Suprapubic skin (tissue), 4 donors: ENCODE data around the gene KCNIP4. TPM values are rescaled to one million over a fixed set of nuclear protein-coding genes. Genes with fewer than 3 reads are reported as not detected.

ENCODE experiments used
- DNase-seq, 2 donors: peaks; one replicate each; pipeline ENCODE4 v3.0.0-alpha.2; 2019; ENCODE audit warnings: low spot score in 2 of 2
- H3K27ac ChIP-seq: fragments of 200-600 bp; sonication (generic); one replicate; pipeline ENCODE4 v1.5.1; 2019
- H3K27me3 ChIP-seq: fragments of 200-600 bp; sonication (generic); one replicate; pipeline ENCODE4 v1.5.1; 2019
- H3K36me3 ChIP-seq: fragments of 200-600 bp; sonication (generic); one replicate; pipeline ENCODE4 v1.5.1; 2019
- H3K4me1 ChIP-seq: fragments of 200-600 bp; sonication (generic); one replicate; pipeline ENCODE4 v1.5.1; 2019
- H3K4me3 ChIP-seq: fragments of 200-600 bp; sonication (generic); one replicate; pipeline ENCODE4 v1.5.1; 2019; ENCODE audit warnings: mild to moderate bottlenecking
- H3K9me3 ChIP-seq: fragments of 200-600 bp; sonication (generic); one replicate; pipeline ENCODE4 v1.5.1; 2019
- EP300 ChIP-seq: sonication (generic); formaldehyde crosslinking; IDR thresholded peaks from one replicate; pipeline ENCODE4 v1.6.1; 2017; ENCODE audit warnings: antibody characterized with exemption
- POLR2A ChIP-seq, 2 donors: fragments of 450-650 bp; IDR thresholded peaks; one replicate each; pipeline ENCODE4 v1.6.1; 2017; ENCODE audit warnings: antibody characterized with exemption in 2 of 2, mild to moderate bottlenecking in 2 of 2, moderate library complexity in 2 of 2
- POLR2AphosphoS5 ChIP-seq, 3 donors: sonication (generic); formaldehyde crosslinking; IDR thresholded peaks; one replicate each; pipeline ENCODE4 v1.6.1; 2017; ENCODE audit warnings: antibody characterized with exemption in 3 of 3
- WGBS: methylation state at CpG from one replicate; pipeline ENCODE4 v1.1.5; 2018; 5-methylcytosine and 5-hydroxymethylcytosine counted together
- total RNA-seq, 4 donors: library from RNA; depleted of rRNA; stranded (reverse); fragments of >200 nt; gene quantifications; one replicate each; pipeline ENCODE4 v1.1.0, GENCODE V29; 2016
- TF ChIP-seq, protein P1 (sequence below), 2 donors: fragments of 200-600 bp in 1 of 2; fragments of 450-650 bp in 1 of 2; sonication (generic) in 1 of 2; IDR thresholded peaks; one replicate each; pipeline ENCODE4 v1.5.1; 2016 to 2019; ENCODE audit warnings: antibody characterized with exemption in 2 of 2, mild to moderate bottlenecking in 1 of 2, moderate library complexity in 1 of 2

KCNIP4 gene
- total RNA-seq, 4 donors from 2014 or later, result not detected

DNA sequence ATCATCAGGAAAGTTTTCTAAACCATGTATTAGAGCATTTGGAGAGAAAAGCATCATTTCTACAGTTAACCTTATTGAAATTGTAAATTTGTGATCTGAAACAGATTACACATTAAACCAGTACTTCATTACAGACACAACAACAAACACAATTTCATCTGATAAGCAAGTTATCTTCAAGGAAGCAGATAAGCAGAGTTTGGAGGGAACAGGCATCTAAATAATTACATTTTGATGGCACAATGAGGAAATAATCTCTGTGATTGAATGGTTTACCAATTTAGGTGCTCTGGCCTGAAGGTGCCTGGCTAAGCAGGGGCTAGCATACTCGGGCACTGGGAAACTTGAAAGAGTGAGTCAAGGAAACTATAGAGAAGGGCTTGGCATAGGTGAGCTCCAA, 628.5 kb downstream of the KCNIP4 start:
- no peak for DNase-seq
- WGBS, result 100% methylated on average over 1 of the region's 1 CpG
- no peaks in the 10 kb centered on the region for H3K27me3 ChIP-seq
- peaks cover 6% of the 10 kb centered on the region for H3K9me3 ChIP-seq
- no peak overlapping the region for H3K27ac ChIP-seq
- H3K36me3 ChIP-seq, result no peaks in the 10 kb centered on the region
- no peak overlapping the region for H3K4me3 ChIP-seq
- H3K4me1 ChIP-seq, result no peaks in the 10 kb centered on the region
- TF ChIP-seq EP300, result no peak

DNA sequence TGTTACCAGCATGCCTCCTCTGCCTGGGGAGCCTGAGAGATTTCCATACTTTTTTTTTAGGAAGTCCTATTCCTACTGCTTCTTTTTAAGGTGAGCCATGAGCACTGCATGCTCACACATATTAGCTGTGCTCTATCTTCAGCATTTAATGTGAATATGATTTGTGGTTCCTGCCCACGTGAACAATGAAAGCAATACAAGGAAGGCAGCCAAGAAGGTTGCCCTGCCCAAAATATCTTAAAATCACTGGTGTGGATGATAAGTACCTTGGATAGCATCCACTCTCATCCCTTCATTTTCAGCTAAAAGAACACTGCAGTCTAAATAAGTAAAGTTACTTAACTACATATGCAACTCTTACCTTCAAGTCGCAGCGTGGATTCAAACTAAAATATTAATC, 640.9 kb downstream of the KCNIP4 start:
- TF ChIP-seq, protein P1, sequence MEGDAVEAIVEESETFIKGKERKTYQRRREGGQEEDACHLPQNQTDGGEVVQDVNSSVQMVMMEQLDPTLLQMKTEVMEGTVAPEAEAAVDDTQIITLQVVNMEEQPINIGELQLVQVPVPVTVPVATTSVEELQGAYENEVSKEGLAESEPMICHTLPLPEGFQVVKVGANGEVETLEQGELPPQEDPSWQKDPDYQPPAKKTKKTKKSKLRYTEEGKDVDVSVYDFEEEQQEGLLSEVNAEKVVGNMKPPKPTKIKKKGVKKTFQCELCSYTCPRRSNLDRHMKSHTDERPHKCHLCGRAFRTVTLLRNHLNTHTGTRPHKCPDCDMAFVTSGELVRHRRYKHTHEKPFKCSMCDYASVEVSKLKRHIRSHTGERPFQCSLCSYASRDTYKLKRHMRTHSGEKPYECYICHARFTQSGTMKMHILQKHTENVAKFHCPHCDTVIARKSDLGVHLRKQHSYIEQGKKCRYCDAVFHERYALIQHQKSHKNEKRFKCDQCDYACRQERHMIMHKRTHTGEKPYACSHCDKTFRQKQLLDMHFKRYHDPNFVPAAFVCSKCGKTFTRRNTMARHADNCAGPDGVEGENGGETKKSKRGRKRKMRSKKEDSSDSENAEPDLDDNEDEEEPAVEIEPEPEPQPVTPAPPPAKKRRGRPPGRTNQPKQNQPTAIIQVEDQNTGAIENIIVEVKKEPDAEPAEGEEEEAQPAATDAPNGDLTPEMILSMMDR (IDR thresholded peaks at IDR 0.05), result no peak
- no peak for TF ChIP-seq EP300
- no peak for TF ChIP-seq POLR2A (IDR thresholded peaks at IDR 0.05)
- TF ChIP-seq POLR2AphosphoS5 (IDR thresholded peaks at IDR 0.05), result no peak
- WGBS, result 59% methylated on average over 3 of the region's 3 CpGs
- no peak overlapping the region for H3K4me3 ChIP-seq
- H3K27ac ChIP-seq, result no peak overlapping the region
- H3K27me3 ChIP-seq, result no peaks in the 10 kb centered on the region
- no peaks in the 10 kb centered on the region for H3K36me3 ChIP-seq
- DNase-seq, result no peak
- H3K4me1 ChIP-seq, result no peaks in the 10 kb centered on the region
- no peaks in the 10 kb centered on the region for H3K9me3 ChIP-seq

DNA sequence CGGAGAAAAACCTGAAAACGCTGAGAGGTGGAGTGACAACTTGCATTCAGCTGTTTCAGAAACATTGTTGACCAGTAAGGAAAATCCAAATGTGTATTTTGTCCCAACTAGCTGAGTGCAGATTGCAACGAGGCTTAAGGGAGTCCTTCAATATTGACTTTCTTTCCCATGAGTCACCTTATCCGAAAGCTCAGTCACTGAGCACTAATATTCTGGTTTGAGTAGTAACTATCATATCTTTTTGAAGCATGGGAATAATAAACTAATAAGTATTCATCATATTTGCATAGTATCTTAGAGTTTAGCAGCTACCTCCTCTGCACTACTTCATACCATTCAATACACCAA, 644.1 kb downstream of the KCNIP4 start:
- no peak overlapping the region for H3K27ac ChIP-seq
- no peak for DNase-seq
- H3K36me3 ChIP-seq, result no peaks in the 10 kb centered on the region
- no peaks in the 10 kb centered on the region for H3K4me1 ChIP-seq
- H3K27me3 ChIP-seq, result no peaks in the 10 kb centered on the region
- TF ChIP-seq POLR2A (IDR thresholded peaks at IDR 0.05), result no peak
- no peak for TF ChIP-seq POLR2AphosphoS5 (IDR thresholded peaks at IDR 0.05)
- TF ChIP-seq, protein P1 (IDR thresholded peaks at IDR 0.05), result no peak
- TF ChIP-seq EP300, result no peak
- 23% methylated on average over 4 of the region's 4 CpGs for WGBS
- H3K4me3 ChIP-seq, result no peak overlapping the region
- no peaks in the 10 kb centered on the region for H3K9me3 ChIP-seq

DNA sequence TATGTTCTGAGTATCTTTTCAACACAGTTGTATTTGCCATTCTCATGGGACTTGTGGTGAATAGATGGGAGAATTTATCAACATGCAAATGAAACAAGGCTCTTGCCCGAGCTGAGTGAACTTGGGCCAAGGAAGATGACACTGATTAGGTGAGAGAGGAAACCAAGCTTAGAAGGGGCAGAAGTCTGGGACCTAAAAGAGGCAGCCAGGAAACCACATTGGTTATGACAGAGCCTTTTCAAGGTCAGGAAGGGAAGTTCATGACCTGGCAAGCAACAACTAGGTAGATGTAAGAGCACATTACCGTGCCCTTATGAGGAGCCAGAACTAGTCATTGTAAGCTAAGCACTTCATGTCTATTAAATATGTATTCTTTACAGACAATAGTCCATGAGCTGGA, 658.0 kb downstream of the KCNIP4 start:
- 32% methylated on average over 2 of the region's 2 CpGs for WGBS
- no peak for TF ChIP-seq POLR2AphosphoS5 (IDR thresholded peaks at IDR 0.05)
- TF ChIP-seq POLR2A (IDR thresholded peaks at IDR 0.05), result no peak
- TF ChIP-seq, protein P1 (IDR thresholded peaks at IDR 0.05), result no peak
- no peak for TF ChIP-seq EP300
- Histone ChIP-seq H3K36me3 (no peaks in the 10 kb centered on the region), H3K27me3 (no peaks in the 10 kb centered on the region), H3K9me3 (no peaks in the 10 kb centered on the region), H3K4me1 (no peaks in the 10 kb centered on the region), H3K27ac (no peak overlapping the region), H3K4me3 (no peak overlapping the region)
- no peak for DNase-seq

DNA sequence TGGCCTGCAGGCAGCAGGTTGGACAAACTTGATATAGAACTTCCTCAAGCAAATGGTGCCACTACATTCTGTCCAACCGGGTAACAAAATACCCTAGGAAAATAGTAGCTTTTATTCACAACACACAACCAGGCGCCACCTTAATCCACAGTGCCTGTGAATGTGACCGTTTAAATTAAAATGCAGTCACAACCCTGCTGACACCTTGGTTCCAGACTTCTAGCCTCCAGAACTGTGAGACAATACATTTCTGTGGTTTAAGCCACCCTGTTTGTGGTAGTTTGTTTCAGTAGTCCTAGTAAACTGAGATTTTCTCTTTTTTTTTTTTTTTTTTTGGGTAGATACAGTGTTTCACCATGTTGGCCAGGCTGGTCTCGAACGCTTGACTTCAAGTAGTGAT, 672.5 kb downstream of the KCNIP4 start:
- no peaks in the 10 kb centered on the region for H3K9me3 ChIP-seq
- H3K27me3 ChIP-seq, result no peaks in the 10 kb centered on the region
- WGBS, result 85% methylated on average over 5 of the region's 5 CpGs
- DNase-seq, result no peak
- H3K4me3 ChIP-seq, result no peak overlapping the region
- no peak overlapping the region for H3K27ac ChIP-seq
- TF ChIP-seq, protein P1 (IDR thresholded peaks at IDR 0.05), result no peak
- TF ChIP-seq POLR2A (IDR thresholded peaks at IDR 0.05), result no peak
- no peak for TF ChIP-seq POLR2AphosphoS5 (IDR thresholded peaks at IDR 0.05)
- TF ChIP-seq EP300, result no peak
- no peaks in the 10 kb centered on the region for H3K4me1 ChIP-seq
- no peaks in the 10 kb centered on the region for H3K36me3 ChIP-seq

DNA sequence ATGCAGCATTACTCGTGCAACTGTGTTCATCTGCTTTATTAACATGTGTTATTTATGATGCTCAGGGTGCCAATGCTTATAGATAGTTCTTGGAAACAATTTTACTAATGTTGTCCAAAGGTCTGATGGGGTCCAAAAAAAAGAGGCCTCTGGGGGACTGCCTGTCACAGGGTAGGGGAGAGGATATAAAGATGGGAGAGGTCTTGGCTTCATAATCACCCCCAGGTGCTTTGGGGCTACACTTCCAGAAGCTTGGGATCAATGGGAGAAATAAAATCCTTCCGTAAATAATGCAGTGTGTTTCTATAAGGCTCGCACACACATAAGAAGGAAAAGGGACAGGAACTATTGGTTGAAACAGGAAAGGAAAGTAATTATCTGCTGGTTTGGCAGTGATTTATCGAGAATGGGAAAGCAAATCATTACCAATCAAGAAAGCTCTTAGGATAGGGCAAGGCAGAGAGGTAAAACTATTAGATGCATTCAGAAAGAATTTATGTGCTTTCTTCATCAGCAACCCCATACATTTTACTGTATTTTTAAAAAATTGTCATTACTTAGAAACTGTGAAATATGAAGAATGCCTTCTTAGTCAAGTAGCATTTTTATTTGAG, 677.0 kb downstream of the KCNIP4 start:
- Histone ChIP-seq H3K36me3 (no peaks in the 10 kb centered on the region), H3K27me3 (no peaks in the 10 kb centered on the region)

More for the DNA sequence above, 677.0 kb downstream of the KCNIP4 start:
- Histone ChIP-seq H3K4me1 (no peaks in the 10 kb centered on the region), H3K9me3 (no peaks in the 10 kb centered on the region), H3K4me3 (no peak overlapping the region), H3K27ac (no peak overlapping the region)
- WGBS, result 70% methylated on average over 4 of the region's 4 CpGs
- TF ChIP-seq EP300, result no peak
- TF ChIP-seq, protein P1 (IDR thresholded peaks at IDR 0.05), result no peak
- TF ChIP-seq POLR2A (IDR thresholded peaks at IDR 0.05), result no peak
- TF ChIP-seq POLR2AphosphoS5 (IDR thresholded peaks at IDR 0.05), result no peak
- DNase-seq, result no peak
